Endothelial cell of umbilical vein (primary cell): ENCODE measurements around the gene LSP1. TPM values are rescaled to one million over a fixed set of nuclear protein-coding genes. Genes with fewer than 3 reads are reported as not detected.

Experiments used
- BruUV-seq: library from RNA; stranded (reverse); fragments of 400-500 nt; replicated peaks from 2 replicates; lab custom pipeline; 2021; lab: Mats Ljungman, UMichigan
- CTCF ChIA-PET: fragments of 300-600, 350-600 bp; sonication (Branson Sonifier 250); formaldehyde crosslinking; loops from one replicate; lab custom pipeline; 2021; ENCODE audit warnings: antibody characterized with exemption, inconsistent platforms; lab: Charles Lee
- POLR2A ChIA-PET: fragments of 300-600, 350-600 bp; sonication (Branson Sonifier 250); formaldehyde crosslinking; loops from one replicate; lab custom pipeline; 2021; ENCODE audit warnings: antibody characterized with exemption, inconsistent platforms; lab: Charles Lee
- DNase-seq: peaks from one replicate; pipeline ENCODE4 v3.0.0-alpha.2; 2011; ENCODE audit warnings: low read depth, low spot score
- FAIRE-seq: peaks from 2 replicates; lab custom pipeline; 2011; peaks lifted over from hg19 to GRCh38; lab: Jason Lieb, UNC
- H2AFZ ChIP-seq: 2 replicates; pipeline ENCODE4 v1.6.0; 2012; ENCODE audit warnings: low read depth, low read length, control low read depth, inconsistent platforms
- H3K27ac ChIP-seq: 2 replicates; pipeline ENCODE4 v1.5.1; 2011; ENCODE audit warnings: low read depth, mild to moderate bottlenecking, control low read depth, low read length, moderate library complexity; ENCODE audit not compliant: insufficient read depth
- H3K27me3 ChIP-seq, 2 experiments: 2 replicates each; pipeline versions ENCODE4 v1.6.0 to v1.6.1; 2011; ENCODE audit warnings: low read length in 2 of 2, mixed read lengths in 1 of 2; ENCODE audit not compliant: control insufficient read depth in 2 of 2, insufficient read depth in 2 of 2
- H3K36me3 ChIP-seq, 2 experiments: 2 replicates in 1 of 2; 3 replicates in 1 of 2; pipeline ENCODE4 v1.5.1; 2011; ENCODE audit warnings: low read length in 2 of 2, mild to moderate bottlenecking in 1 of 2, moderate library complexity in 1 of 2; ENCODE audit not compliant: control insufficient read depth in 2 of 2, insufficient read depth in 2 of 2; ENCODE audit errors: extremely low read depth in 1 of 2
- H3K4me1 ChIP-seq: 3 replicates; pipeline ENCODE4 v1.5.1; 2011; ENCODE audit warnings: mild to moderate bottlenecking, low read length; ENCODE audit not compliant: control insufficient read depth, insufficient read depth; ENCODE audit errors: extremely low read depth
- H3K4me2 ChIP-seq: 2 replicates; pipeline ENCODE4 v1.6.1; 2011; ENCODE audit warnings: low read length, control low read depth, mixed read lengths; ENCODE audit not compliant: insufficient read depth
- H3K4me3 ChIP-seq, 3 experiments: fragments of 200-600 bp in 1 of 3; sonication (generic), shearing (Covaris generic) in 1 of 3; replicated peaks in 1 of 3; 2 replicates each; pipeline ENCODE4 v1.5.1; 2011 to 2016; ENCODE audit warnings: control low read depth in 3 of 3, low read length in 3 of 3, mild to moderate bottlenecking in 2 of 3, inconsistent platforms in 1 of 3, low read depth in 1 of 3, moderate library complexity in 1 of 3; ENCODE audit not compliant: insufficient read depth in 1 of 3
- H3K79me2 ChIP-seq: 2 replicates; pipeline ENCODE4 v1.6.0; 2012; ENCODE audit warnings: low read length, inconsistent platforms; ENCODE audit not compliant: control insufficient read depth, insufficient read depth
- H3K9ac ChIP-seq: replicated peaks from 2 replicates; pipeline ENCODE3; 2011; ENCODE audit warnings: low read length, control low read depth; ENCODE audit not compliant: insufficient read depth; ENCODE audit errors: extremely low read depth
- H3K9me1 ChIP-seq: replicated peaks from 3 replicates; pipeline ENCODE4 v1.6.0; 2011; ENCODE audit warnings: mild to moderate bottlenecking, low read length; ENCODE audit not compliant: control insufficient read depth, insufficient read depth; ENCODE audit errors: extremely low read depth
- H3K9me3 ChIP-seq: replicated peaks from 2 replicates; pipeline ENCODE4 v1.5.1; 2012; ENCODE audit warnings: low read length, inconsistent platforms; ENCODE audit not compliant: control insufficient read depth, insufficient read depth
- H4K20me1 ChIP-seq: replicated peaks from 2 replicates; pipeline ENCODE3; 2011; ENCODE audit warnings: mild to moderate bottlenecking, low read length; ENCODE audit not compliant: control insufficient read depth, insufficient read depth; ENCODE audit errors: extremely low read depth
- CTCF ChIP-seq, 2 donors: IDR thresholded peaks; 1 replicate in 1 of 2; 2 replicates in 1 of 2; pipeline ENCODE4 v1.5.1; 2011; ENCODE audit warnings: low read length in 2 of 2, mild to moderate bottlenecking in 2 of 2, moderate library complexity in 2 of 2, control low read depth in 1 of 2, inconsistent platforms in 1 of 2, low read depth in 1 of 2; ENCODE audit not compliant: insufficient read depth in 1 of 2; ENCODE audit errors: extremely low read depth in 1 of 2
- EZH2 ChIP-seq: IDR thresholded peaks from 2 replicates; pipeline ENCODE4 v1.6.1; 2012; ENCODE audit warnings: borderline replicate concordance, low read depth, mild to moderate bottlenecking, moderate library complexity, low read length, inconsistent platforms; ENCODE audit not compliant: severe bottlenecking
- FOS ChIP-seq: IDR thresholded peaks from 2 replicates; pipeline ENCODE4 v1.6.1; 2011; ENCODE audit warnings: mild to moderate bottlenecking, low read length, moderate library complexity, borderline replicate concordance; ENCODE audit not compliant: insufficient read depth
- GATA2 ChIP-seq: IDR thresholded peaks from 2 replicates; pipeline ENCODE4 v1.7.0; 2011; ENCODE audit warnings: low read depth, mild to moderate bottlenecking, moderate library complexity, mixed read lengths, low read length; ENCODE audit not compliant: insufficient read length, insufficient read depth
- JUN ChIP-seq: IDR thresholded peaks from 2 replicates; pipeline ENCODE4 v1.6.1; 2011; ENCODE audit warnings: borderline replicate concordance, low read depth; ENCODE audit not compliant: insufficient read length, insufficient read depth
- MAX ChIP-seq: IDR thresholded peaks from 2 replicates; pipeline ENCODE4 v1.6.1; 2011; ENCODE audit not compliant: insufficient read depth, insufficient read length
- MYC ChIP-seq: IDR thresholded peaks from one replicate; pipeline ENCODE4 v1.6.1; 2011; ENCODE audit warnings: mild to moderate bottlenecking, low read depth, low read length
- POLR2A ChIP-seq: IDR thresholded peaks from 2 replicates; pipeline ENCODE4 v1.6.1; 2012; ENCODE audit warnings: low read depth, mild to moderate bottlenecking, control low read depth, low read length
- POLR2AphosphoS5 ChIP-seq: IDR thresholded peaks from 2 replicates; pipeline ENCODE4 v1.6.1; 2012; ENCODE audit warnings: low read depth, mild to moderate bottlenecking, control low read depth, low read length, moderate library complexity; ENCODE audit not compliant: insufficient read depth
- dilution Hi-C: fragments of 300-500 bp; cut with MboI; formaldehyde crosslinking; loops from one replicate; pipeline ENCODE4 v1.15.0; 2019; ENCODE audit warnings: low sequenced_read_pairs; ENCODE audit not compliant: extremely low pct_ligation_motif_present
- intact Hi-C: fragments of 100-400 bp; cut with micrococcal nuclease; formaldehyde crosslinking; loops from one replicate; pipeline ENCODE4 v1.10.0; 2022
- polyA plus RNA-seq, 4 experiments: library from polyadenylated mRNA; depleted of rRNA in 3 of 4; stranded (reverse) in 3 of 4; unstranded in 1 of 4; fragments of >200 nt; gene quantifications; 2 replicates each; pipeline versions ENCODE4 v1.2.1 to v1.2.3, GENCODE V29; 2011 to 2012; ENCODE audit warnings: missing spikeins in 1 of 4
- total RNA-seq: library from RNA; stranded (reverse); gene quantifications from 2 replicates; pipeline ENCODE4 v1.2.3, GENCODE V29; 2021

LSP1 gene
- total and polyA plus RNA-seq, 2 donors (not counting 3 experiments of a cell fraction or from before 2014, with no cell fraction given): not detected

- Histone ChIP-seq H2AFZ (no peak overlapping the region), H3K79me2 (no peaks in the 10 kb centered on the region), H3K9me1 (no peaks in the 10 kb centered on the region), H3K36me3 (no peaks in the 10 kb centered on the region), H3K9me3 (no peaks in the 10 kb centered on the region), H3K9ac (no peak overlapping the region), H3K4me2 (no peak overlapping the region), H3K4me3 (no peak overlapping the region), H3K4me1 (peaks cover 12% of the 10 kb centered on the region), H4K20me1 (no peaks in the 10 kb centered on the region), H3K27me3 (peaks cover 0 to 3% of the 10 kb centered on the region in 2 experiments), H3K27ac (no peak overlapping the region)
- TF ChIP-seq JUN: no peak
- no peak for TF ChIP-seq MYC
- TF ChIP-seq EZH2: no peak
- TF ChIP-seq POLR2AphosphoS5: no peak
- no peak for TF ChIP-seq FOS
- no peak for TF ChIP-seq GATA2
- TF ChIP-seq CTCF (IDR thresholded peaks at IDR 0.05; ENCODE audit: extremely low read depth in 1 of 2, insufficient read depth in 1 of 2, low read depth in 1 of 2, low read length in 2 of 2): no peak
- no peak for TF ChIP-seq MAX
- no peak for TF ChIP-seq POLR2A
- dilution Hi-C loops (no loop called here), intact Hi-C loops (no loop called here)
- POLR2A ChIA-PET: no interaction called here
- FAIRE-seq (no peak), DNase-seq (no peak)
- CTCF ChIA-PET: interaction anchor here (1.5 to 3.9 kb wide), 3 partner anchors 10 to 214 kb away, joined by 4 to 21 read pairs (median 8); no protein-coding TSS in a partner anchor
- BruUV-seq: no TSS peak
These were observed 13.3 kb downstream of the LSP1 start for GRCh38 chr11:1866226-1866625.
